SIG-M5 (cell line): Measurements from ENCODE around the gene SORCS1.
"Not testable (repeated sequence)": the region's sequence is repeated elsewhere in the genome, so short reads cannot be mapped to it uniquely, and the experiment has no call there.

Experiments
- DNase-seq: peaks from one replicate; lab custom pipeline; 2025; lab: John Stamatoyannopoulos, UW

SORCS1 gene

GRCh38 chr10:107051769-107052168, 112.7 kb downstream of the SORCS1 start:
- DNase-seq, result no peak

DNA sequence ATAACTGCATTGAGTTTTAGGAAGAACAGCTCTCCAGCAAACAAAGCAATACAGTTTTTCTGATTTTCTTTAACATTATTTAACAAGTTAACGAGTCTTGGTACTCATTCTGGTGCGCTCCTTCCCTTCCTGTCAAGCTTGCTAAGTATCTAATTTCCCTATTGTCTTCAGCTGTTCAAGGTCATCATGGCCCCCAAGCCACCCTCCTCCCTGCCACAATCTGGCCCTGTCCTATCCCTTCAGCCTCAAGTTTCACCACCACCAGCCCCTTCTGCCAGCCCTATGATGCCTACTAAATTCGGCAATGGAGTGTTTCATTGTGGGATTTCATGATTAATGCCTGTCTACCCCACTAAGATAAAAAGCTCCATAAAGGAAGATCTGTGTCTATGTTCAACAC, 121.0 kb downstream of the SORCS1 start:
- no peak for DNase-seq

DNA sequence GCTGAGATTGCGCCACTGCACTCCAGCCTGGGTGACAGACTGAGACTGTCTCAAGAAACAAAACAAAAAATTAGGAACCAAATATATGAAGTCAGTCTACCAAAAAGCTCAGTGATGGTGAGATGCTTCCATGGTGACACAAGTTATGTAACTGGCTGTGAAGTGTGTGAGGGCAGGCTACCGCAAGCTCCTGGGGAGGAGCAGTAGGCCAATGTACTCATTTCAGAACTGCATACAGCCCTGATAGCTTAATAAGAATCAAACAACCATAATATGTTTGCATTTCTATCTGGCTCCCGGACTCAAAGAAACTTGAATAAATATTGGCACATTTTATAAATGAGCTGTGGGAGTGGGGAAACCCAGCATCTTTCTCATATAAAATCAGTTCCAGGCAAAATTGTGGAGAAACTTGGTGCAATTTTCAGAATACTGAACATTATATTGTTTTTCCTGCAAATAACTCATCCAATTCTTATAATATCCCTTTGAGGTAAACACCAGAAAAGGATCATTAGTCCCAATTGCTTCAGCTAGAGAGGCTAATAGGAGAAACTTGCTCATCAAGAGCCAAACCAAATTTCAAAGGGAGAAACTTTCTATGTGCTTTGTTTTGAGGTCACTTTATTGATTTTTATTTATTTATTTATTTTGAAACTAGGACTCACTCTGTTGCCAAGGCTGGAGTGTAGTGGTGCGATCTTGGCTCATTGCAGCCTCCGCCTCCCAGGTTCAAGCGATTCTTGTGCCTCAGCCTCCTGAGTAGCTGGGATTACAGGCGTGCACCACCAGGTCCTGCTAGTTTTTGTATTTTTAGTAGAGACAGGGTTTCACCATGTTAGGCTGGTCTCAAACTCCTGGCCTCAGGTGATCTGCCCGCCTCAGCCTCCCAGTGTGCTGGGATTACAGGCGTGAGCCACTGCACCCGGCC, 127.0 kb downstream of the SORCS1 start:
- no peak for DNase-seq

DNA sequence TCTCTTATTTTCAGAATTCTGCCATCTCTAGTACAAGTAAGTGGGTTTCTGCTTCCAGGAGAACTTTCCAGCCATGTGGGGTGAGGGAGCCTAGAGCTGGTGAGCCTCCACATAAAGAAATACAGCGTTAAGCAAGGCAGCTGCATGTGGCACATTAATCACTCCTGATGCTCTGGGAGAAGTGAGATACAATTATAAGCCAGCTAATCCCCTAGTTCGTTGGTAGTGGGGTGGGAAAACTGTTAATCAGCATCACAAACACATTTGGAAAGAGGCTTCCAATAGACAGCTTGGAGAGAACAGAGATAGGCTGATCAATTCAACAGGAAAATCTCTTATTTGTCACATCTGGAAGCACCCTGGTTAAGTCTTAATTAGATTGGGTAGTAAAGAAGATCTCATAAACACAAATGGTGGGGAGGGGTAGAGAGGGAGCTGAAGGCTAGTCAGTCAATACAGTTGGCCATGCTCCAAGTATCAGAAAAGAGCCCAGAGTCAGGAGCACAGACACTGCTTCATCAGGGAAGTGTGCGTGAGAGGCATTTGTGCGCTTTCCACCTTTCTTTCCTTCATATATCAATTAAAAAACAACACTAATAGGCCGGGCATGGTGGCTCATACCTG, 130.6 kb downstream of the SORCS1 start:
- DNase-seq, result no peak

DNA sequence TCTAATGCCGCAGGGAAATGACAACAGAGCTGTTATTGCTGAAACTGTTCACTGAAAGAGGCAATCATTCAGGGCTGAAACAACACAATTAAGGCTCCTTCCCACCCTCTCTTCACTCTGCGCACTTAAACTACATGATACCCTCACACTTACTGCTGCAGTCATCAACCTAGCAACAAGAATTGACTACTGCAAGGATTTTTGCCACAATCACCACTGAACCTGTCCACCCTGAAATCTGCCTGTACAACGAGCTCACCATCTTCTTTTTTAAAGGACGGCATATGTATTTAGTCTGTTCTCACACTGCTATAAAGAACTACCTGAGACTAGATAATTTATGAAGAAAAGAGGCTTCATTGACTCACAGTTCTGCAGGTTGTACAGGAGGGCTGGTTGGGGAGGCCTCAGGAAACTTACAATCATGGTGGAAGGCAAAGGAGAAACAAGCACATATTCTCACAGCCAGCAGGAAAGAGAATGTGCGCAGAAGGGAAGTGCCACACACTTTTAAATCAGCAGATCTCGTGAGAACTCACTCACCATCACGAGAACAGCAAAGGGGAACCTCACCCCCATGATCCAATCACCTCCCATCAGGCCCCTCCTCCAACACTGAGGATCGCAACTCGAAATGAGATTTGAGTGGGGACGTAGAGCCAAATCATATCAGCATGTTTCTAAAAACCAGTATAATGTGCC, 131.7 kb downstream of the SORCS1 start:
- DNase-seq, result no peak

DNA sequence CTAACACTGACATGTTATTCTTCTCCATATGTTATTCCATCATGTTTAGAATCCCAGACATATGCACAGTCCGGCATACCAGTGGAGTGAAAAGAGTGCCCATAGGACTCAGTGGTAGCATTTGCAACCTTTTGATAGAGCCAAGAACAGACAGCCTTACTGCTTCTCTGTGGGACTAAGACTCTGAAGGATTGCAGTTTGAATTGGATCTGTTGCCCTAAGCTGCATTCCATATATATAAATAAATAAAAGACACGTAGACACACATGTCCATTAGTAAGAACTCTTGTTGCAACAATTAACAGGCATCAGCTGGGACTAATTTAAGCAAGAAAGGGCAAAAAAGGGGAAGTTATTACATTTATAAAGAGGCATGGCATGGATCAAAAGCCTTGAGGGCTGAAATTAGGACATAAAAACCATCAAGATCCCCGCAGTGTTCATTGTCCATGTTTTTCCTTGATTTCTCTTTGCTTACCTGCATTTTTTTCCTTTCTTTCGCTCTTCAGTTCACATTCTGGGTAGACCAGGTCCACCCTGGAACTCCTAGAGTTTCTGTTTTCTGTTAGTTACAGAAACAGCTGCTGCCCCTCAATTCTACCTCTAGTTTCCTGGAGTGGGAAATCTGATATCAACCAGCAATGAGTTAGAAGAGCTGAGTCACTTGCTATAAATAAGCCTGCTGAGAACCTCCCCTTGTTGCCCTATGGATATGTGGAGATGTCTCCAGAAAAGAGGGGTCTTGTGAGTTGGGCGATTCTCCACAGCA, 132.4 kb downstream of the SORCS1 start:
- DNase-seq, result no peak

DNA sequence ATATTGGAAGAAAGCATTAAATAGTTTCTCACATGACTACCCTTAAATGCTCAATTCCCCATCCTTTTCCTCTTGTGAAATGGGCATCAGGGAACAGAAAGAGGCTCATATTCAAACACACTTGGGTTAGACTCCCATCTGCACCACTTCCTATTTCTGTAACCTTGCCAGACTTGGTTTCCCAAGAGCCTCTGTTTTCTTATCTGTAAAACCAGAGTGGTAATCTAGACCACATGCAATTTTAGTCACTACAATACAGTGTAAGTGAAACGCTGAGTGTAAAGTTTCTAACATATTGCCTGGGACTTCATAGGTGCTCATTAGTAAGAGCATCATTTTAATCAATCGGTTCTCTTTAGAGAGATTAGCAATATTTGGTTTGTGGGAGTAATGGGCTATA, 136.3 kb downstream of the SORCS1 start:
- no peak for DNase-seq

GRCh38 chr10:107025676-107026075, 138.8 kb downstream of the SORCS1 start:
- no peak for DNase-seq

GRCh38 chr10:107024033-107024432, 140.5 kb downstream of the SORCS1 start:
- DNase-seq, result not testable (repeated sequence)

GRCh38 chr10:107022600-107023354, 141.7 kb downstream of the SORCS1 start:
- no peak for DNase-seq

GRCh38 chr10:107019154-107019553, 145.4 kb downstream of the SORCS1 start:
- DNase-seq, result no peak

GRCh38 chr10:107013258-107014006, 151.1 kb downstream of the SORCS1 start:
- no peak for DNase-seq

- DNase-seq, result no peak
Measured at GRCh38 chr10:107011992-107012391, 152.5 kb downstream of the SORCS1 start.

DNA sequence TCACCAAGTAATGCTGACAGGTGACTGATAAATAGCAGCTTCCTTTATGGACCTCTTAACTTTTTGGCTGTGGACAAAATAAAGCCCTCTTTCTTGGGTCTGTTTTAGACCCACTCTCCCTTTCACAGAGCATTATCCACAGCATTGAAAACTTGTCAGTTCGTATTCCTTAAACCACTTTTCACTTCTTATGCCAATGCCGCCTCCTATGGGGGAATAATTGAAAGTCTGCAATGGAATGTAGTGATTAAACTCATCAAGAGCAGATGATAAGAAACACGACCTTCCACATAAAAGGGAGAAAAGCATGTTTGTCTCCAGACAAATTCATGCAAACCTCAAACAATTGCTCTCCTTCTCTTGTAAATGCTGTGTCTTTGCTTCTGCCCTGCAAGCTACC, 153.4 kb downstream of the SORCS1 start:
- no peak for DNase-seq

DNA sequence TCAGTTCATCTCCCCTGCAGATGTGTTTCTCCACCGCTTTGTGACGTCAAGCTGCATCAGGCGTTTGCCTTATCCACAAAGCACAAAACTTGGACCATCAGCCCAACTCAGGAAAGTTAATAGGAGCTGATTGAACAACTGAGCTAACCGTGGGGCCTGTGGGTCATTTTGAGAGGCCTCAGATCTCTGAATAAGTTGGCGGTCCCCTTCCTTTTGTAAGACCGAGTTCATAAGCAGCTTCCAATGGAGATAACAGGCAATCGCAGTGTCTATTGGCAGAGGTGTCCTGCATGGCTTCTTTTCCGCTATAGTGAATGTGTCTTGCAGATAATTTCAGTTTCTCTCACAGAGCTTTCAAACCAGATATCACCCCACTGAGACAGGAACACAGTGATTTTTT, 154.0 kb downstream of the SORCS1 start:
- DNase-seq, result no peak

- DNase-seq, result no peak
Measured at GRCh38 chr10:107004362-107004761, 160.1 kb downstream of the SORCS1 start.

DNA sequence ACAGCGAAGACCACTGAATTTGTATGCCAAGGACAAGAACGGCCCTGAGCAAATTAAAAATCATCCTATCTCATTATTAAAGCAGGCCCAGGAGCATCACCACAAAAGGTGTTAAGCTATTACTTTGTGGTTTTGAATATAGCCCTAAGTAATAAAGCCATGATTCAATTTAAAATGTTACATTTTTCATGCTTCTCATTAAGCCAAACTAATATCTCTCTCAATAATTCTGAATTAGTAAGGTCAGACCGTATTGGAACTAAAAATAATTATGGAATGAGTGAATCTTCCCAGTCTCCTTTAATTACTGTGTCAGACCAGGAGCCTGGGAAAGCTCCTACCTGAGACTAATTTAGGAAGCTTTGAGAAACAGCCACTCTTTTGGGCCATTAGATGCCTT, 162.4 kb downstream of the SORCS1 start:
- DNase-seq, result no peak

DNA sequence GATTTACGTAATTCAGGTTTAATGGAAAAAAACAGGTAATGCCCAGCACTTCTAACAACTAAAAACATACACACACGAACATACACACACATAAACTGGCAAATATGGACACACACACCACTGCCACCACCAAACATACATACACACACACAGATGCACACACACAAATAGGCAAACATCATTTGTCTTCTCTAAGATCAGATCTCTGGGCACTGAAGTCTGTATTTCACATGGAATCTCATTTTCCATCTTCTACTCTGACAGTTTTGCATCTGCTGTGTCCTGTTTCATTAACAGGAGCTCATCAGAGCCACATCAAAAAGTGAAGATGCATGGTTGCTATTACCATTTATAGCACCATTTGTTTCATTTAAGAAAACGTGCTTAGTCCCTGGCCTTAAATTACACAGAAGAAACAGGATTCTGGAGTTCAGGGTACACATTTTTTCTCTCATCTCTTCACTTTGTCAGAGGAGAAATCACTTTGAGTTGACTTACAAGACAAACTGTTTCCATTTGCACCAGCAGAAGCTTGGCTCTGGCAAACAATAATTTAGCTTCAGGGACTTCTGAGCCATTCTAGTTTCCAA, 165.3 kb downstream of the SORCS1 start:
- DNase-seq, result no peak

GRCh38 chr10:106997721-106998120, 166.8 kb downstream of the SORCS1 start:
- DNase-seq, result no peak

- no peak for DNase-seq
Measured at GRCh38 chr10:106996510-106996909, 168.0 kb downstream of the SORCS1 start.
